Stomach (tissue), 9 donors: ENCODE results near the gene ASCC3. TPM values are rescaled to one million over a fixed set of nuclear protein-coding genes. Genes with fewer than 3 reads are reported as not detected.
"Not testable (repeated sequence)": the region's sequence is repeated elsewhere in the genome, so short reads cannot be mapped to it uniquely, and the experiment has no call there.

ENCODE experiments used
- DNase-seq, 2 donors: peaks; one replicate each; pipeline versions ENCODE4 v3.0.0 to v3.0.0-alpha.2; 2013 to 2019
- H3K27ac ChIP-seq, 5 donors: fragments of 200-600 bp in 4 of 5; sonication (generic) in 4 of 5; one replicate each; pipeline ENCODE4 v1.5.1; 2013 to 2019; ENCODE audit warnings: mild to moderate bottlenecking in 1 of 5, moderate library complexity in 1 of 5
- H3K27me3 ChIP-seq, 3 donors: fragments of 200-600 bp; sonication (generic); one replicate each; pipeline ENCODE4 v1.5.1; 2017 to 2019; ENCODE audit warnings: mixed run types in 1 of 3
- H3K36me3 ChIP-seq, 4 donors: fragments of 200-600 bp; sonication (generic); 1 replicate in 3 of 4; 2 replicates in 1 of 4; pipeline ENCODE4 v1.5.1; 2016 to 2019
- H3K4me1 ChIP-seq, 4 donors: fragments of 200-600 bp; sonication (generic); one replicate each; pipeline ENCODE4 v1.5.1; 2016 to 2019
- H3K4me3 ChIP-seq, 4 donors: fragments of 200-600 bp; sonication (generic) in 3 of 4; one replicate each; pipeline ENCODE4 v1.5.1; 2016 to 2019; ENCODE audit warnings: mild to moderate bottlenecking in 1 of 4
- H3K9me3 ChIP-seq, 4 donors: fragments of 200-600 bp; sonication (generic); one replicate each; pipeline ENCODE4 v1.5.1; 2016 to 2019
- CTCF ChIP-seq, 7 experiments: fragments of 450-650 bp in 4 of 7; fragments of 200-600 bp in 3 of 7; sonication (generic) in 3 of 7; IDR thresholded peaks; one replicate each; pipeline ENCODE4 v1.5.1; 2016 to 2019; ENCODE audit warnings: antibody characterized with exemption in 7 of 7, control low read depth in 2 of 7, mild to moderate bottlenecking in 1 of 7
- EP300 ChIP-seq: sonication (generic); formaldehyde crosslinking; IDR thresholded peaks from one replicate; pipeline ENCODE4 v1.6.1; 2017; ENCODE audit warnings: antibody characterized with exemption
- POLR2A ChIP-seq, 4 donors: fragments of 450-650 bp; IDR thresholded peaks; one replicate each; pipeline ENCODE4 v1.6.1; 2016; ENCODE audit warnings: antibody characterized with exemption in 4 of 4, control low read depth in 2 of 4, mild to moderate bottlenecking in 1 of 4, moderate library complexity in 1 of 4
- POLR2AphosphoS5 ChIP-seq, 3 donors: sonication (generic); formaldehyde crosslinking; IDR thresholded peaks; one replicate each; pipeline ENCODE4 v1.6.1; 2016; ENCODE audit warnings: antibody characterized with exemption in 3 of 3
- whole genome bisulfite sequencing, 5 donors: extraction: QIAGEN DNeasy Blood & Tissue Kit in 3 of 5; methylation state at CpG; one replicate each; pipeline versions ENCODE4 v1.1.5 to v1.1.7; 2013 to 2018; 5-methylcytosine and 5-hydroxymethylcytosine counted together
- intact Hi-C: fragments of 100-400 bp; cut with DNase I; formaldehyde crosslinking; loops from one replicate; pipeline ENCODE4 v1.15.1; 2023; ENCODE audit warnings: low total_unique reads
- polyA plus RNA-seq, 3 donors: library from polyadenylated mRNA; stranded (reverse); fragments of 200-250 nt; gene quantifications; one replicate each; pipeline ENCODE4 v1.2.3, GENCODE V29; 2013
- total RNA-seq, 5 donors: library from RNA; depleted of rRNA; stranded (reverse); fragments of >200 nt; gene quantifications; one replicate each; pipeline versions ENCODE4 v1.1.0 to v1.2.3, GENCODE V29; 2014 to 2016
- donor health status: healthy with polysubstance abuse.
- donor health status: Bipolar disorder and iron deficiency.
- donor health status: healthy.

Gene ASCC3
- total and polyA plus RNA-seq, 8 donors, result 6.3 to 49.2 (median 19.1) TPM

GRCh38 chr6:100751590-100751989 lies 129.5 kb downstream of the ASCC3 start:
- no peak for TF ChIP-seq CTCF (IDR thresholded peaks at IDR 0.05)
- no peak for TF ChIP-seq POLR2A (IDR thresholded peaks at IDR 0.05)
- TF ChIP-seq POLR2AphosphoS5 (IDR thresholded peaks at IDR 0.05), result no peak
- Histone ChIP-seq H3K36me3 (peaks cover 0 to 15% (median 7%) of the 10 kb centered on the region in 4 donors), H3K4me1 (no peaks in the 10 kb centered on the region), H3K4me3 (no peak overlapping the region), H3K27ac (no peak overlapping the region), H3K27me3 (no peaks in the 10 kb centered on the region), H3K9me3 (no peaks in the 10 kb centered on the region)
- intact Hi-C loops, result no loop called here
- DNase-seq, result no peak
- 59 to 70% (median 63%) methylated on average over 3 of the region's 3 CpGs for WGBS, 5 donors

- H3K9me3 ChIP-seq, result no peaks in the 10 kb centered on the region
- H3K4me3 ChIP-seq, result no peak overlapping the region
- H3K4me1 ChIP-seq, result no peaks in the 10 kb centered on the region
- no peak for DNase-seq
- H3K36me3 ChIP-seq, result peaks cover 0 to 20% (median 11%) of the 10 kb centered on the region in 4 donors
- intact Hi-C loops, result no loop called here
- TF ChIP-seq POLR2A (IDR thresholded peaks at IDR 0.05) (no peak), POLR2AphosphoS5 (IDR thresholded peaks at IDR 0.05) (no peak), EP300 (no peak), CTCF (IDR thresholded peaks at IDR 0.05) (no peak)
- WGBS, 5 donors, result 85 to 97% (median 94%) methylated on average over 5 of the region's 5 CpGs
- no peaks in the 10 kb centered on the region for H3K27me3 ChIP-seq
- no peak overlapping the region for H3K27ac ChIP-seq
Observed at GRCh38 chr6:100745419-100746041, 135.6 kb downstream of the ASCC3 start.

- no peaks in the 10 kb centered on the region for H3K27me3 ChIP-seq
- peaks cover 0 to 15% (median 11%) of the 10 kb centered on the region in 4 donors for H3K36me3 ChIP-seq
- H3K4me1 ChIP-seq, result no peaks in the 10 kb centered on the region
- no peak for DNase-seq
- H3K9me3 ChIP-seq, result no peaks in the 10 kb centered on the region
- no peak overlapping the region for H3K4me3 ChIP-seq
- intact Hi-C loops, result no loop called here
- no peak overlapping the region for H3K27ac ChIP-seq
- TF ChIP-seq POLR2A (IDR thresholded peaks at IDR 0.05) (no peak), POLR2AphosphoS5 (IDR thresholded peaks at IDR 0.05) (no peak), EP300 (no peak), CTCF (IDR thresholded peaks at IDR 0.05) (no peak)
Observed at GRCh38 chr6:100740439-100740838, 140.7 kb downstream of the ASCC3 start.

GRCh38 chr6:100737720-100738119 lies 143.4 kb downstream of the ASCC3 start:
- H3K4me1 ChIP-seq, intact Hi-C loops, DNase-seq, H3K9me3 ChIP-seq, H3K27me3 ChIP-seq, H3K4me3 ChIP-seq, H3K27ac ChIP-seq: not testable (repeated sequence)
- peaks cover 0 to 11% (median 6%) of the 10 kb centered on the region in 4 donors for H3K36me3 ChIP-seq

GRCh38 chr6:100731411-100731810 lies 149.7 kb downstream of the ASCC3 start:
- H3K36me3 ChIP-seq, result no peaks in the 10 kb centered on the region
- no peak overlapping the region for H3K4me3 ChIP-seq
- no peaks in the 10 kb centered on the region for H3K27me3 ChIP-seq
- 82 to 90% (median 85%) methylated on average over 5 of the region's 5 CpGs for WGBS, 5 donors
- H3K4me1 ChIP-seq, result peaks cover 0 to 8% (median 0%) of the 10 kb centered on the region in 4 donors
- TF ChIP-seq POLR2AphosphoS5 (IDR thresholded peaks at IDR 0.05) (no peak), POLR2A (IDR thresholded peaks at IDR 0.05) (no peak), CTCF (IDR thresholded peaks at IDR 0.05) (no peak), EP300 (no peak)
- no peak for DNase-seq
- no peak overlapping the region for H3K27ac ChIP-seq
- intact Hi-C loops, result no loop called here
- no peaks in the 10 kb centered on the region for H3K9me3 ChIP-seq
